Esophagus squamous epithelium (tissue), 4 donors: ENCODE results near the gene TRIM17.

Source experiments
- POLR2A ChIP-seq, 4 donors: fragments of 450-650 bp; IDR thresholded peaks; one replicate each; pipeline ENCODE4 v1.6.1; 2017; ENCODE audit warnings: antibody characterized with exemption in 4 of 4, mild to moderate bottlenecking in 4 of 4, moderate library complexity in 3 of 4
- TF ChIP-seq, protein P1 (sequence below), 6 experiments: fragments of 450-650 bp in 4 of 6; fragments of 200-600 bp in 2 of 6; sonication (generic) in 2 of 6; IDR thresholded peaks; one replicate each; pipeline ENCODE4 v1.5.1; 2016 to 2019; ENCODE audit warnings: antibody characterized with exemption in 6 of 6, mild to moderate bottlenecking in 4 of 6, moderate library complexity in 4 of 6

DNA sequence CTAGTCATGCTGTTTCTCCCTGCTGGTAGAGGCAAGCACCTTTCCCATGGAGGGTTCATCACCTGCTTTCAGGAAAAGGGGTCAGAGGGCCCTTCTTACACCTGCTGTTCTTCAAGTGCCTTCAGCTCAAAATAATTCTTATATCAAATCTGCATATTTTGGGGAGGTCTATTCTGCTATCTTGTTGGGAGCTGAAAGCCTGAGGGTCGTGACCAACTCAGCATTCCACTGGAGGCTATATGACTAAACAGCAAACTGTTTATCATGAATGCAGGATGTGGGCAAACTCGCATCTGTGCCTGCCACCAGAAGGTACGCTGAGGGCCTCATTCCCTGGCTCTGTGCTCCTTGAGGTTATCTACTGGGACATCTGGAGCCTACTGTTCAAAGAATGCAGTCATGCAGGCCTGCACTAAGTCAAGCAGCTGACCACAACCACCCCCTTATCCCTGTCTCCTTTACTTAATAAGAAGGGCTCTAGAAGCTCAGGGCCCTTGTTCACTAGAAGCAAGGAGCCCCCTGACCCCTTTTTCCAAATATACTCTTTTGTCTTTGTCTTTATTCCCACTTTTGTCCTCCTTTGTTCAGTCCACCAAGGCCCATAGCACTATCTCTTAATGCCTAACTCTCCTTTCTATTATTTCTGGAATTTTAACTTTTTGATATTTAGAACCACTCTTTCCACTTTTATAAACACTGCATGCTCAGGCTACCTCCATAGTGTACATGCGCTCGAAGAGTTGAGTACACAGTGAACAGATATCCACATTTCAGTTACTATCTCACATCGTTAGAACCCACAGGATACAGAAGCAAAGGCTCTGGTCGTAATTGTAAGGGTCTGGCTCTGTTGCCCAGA is 4.5 kb upstream of the TRIM17 start:
- no peak for TF ChIP-seq POLR2A (IDR thresholded peaks at IDR 0.05)
- TF ChIP-seq, protein P1, sequence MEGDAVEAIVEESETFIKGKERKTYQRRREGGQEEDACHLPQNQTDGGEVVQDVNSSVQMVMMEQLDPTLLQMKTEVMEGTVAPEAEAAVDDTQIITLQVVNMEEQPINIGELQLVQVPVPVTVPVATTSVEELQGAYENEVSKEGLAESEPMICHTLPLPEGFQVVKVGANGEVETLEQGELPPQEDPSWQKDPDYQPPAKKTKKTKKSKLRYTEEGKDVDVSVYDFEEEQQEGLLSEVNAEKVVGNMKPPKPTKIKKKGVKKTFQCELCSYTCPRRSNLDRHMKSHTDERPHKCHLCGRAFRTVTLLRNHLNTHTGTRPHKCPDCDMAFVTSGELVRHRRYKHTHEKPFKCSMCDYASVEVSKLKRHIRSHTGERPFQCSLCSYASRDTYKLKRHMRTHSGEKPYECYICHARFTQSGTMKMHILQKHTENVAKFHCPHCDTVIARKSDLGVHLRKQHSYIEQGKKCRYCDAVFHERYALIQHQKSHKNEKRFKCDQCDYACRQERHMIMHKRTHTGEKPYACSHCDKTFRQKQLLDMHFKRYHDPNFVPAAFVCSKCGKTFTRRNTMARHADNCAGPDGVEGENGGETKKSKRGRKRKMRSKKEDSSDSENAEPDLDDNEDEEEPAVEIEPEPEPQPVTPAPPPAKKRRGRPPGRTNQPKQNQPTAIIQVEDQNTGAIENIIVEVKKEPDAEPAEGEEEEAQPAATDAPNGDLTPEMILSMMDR (IDR thresholded peaks at IDR 0.05), result no peak
